Activated CD8-positive, alpha-beta T cell treated with anti-CD3 and anti-CD28 coated beads for 36 hours (primary cell): ENCODE data around the gene INS. TPM values are rescaled to one million over a fixed set of nuclear protein-coding genes. Genes with fewer than 3 reads are reported as not detected.

Experiments
- ATAC-seq: fragments of 200-7000 bp; cut with Tn5 transposase; one replicate; pipeline ENCODE4 v1.10.0; 2021; ENCODE audit warnings: mild to moderate bottlenecking, moderate library complexity
- CTCF ChIA-PET: fragments of 350-600 bp; sonication (Branson Sonifier 250); formaldehyde crosslinking; loops from one replicate; lab custom pipeline; 2021; ENCODE audit warnings: antibody characterized with exemption; lab: Charles Lee
- POLR2A ChIA-PET: fragments of 350-600 bp; sonication (Branson Sonifier 250); formaldehyde crosslinking; loops from one replicate; lab custom pipeline; 2021; ENCODE audit warnings: antibody characterized with exemption; lab: Charles Lee
- DNase-seq: peaks from one replicate; pipeline ENCODE4 v3.0.0-alpha.2; 2020
- H3K27ac Mint-ChIP-seq: one replicate; pipeline ENCODE4 v1.8.0; 2021; ENCODE audit warnings: mild to moderate bottlenecking, mixed read lengths
- H3K27me3 Mint-ChIP-seq: one replicate; pipeline ENCODE4 v1.8.0; 2021; ENCODE audit warnings: mixed read lengths
- H3K36me3 Mint-ChIP-seq: one replicate; pipeline ENCODE4 v1.8.0; 2021; ENCODE audit warnings: low read depth, mixed read lengths
- H3K4me1 Mint-ChIP-seq: one replicate; pipeline ENCODE4 v1.8.0; 2021; ENCODE audit warnings: low read depth, mixed read lengths
- H3K4me3 Mint-ChIP-seq: one replicate; pipeline ENCODE4 v1.8.0; 2021; ENCODE audit warnings: mild to moderate bottlenecking, moderate library complexity, mixed read lengths
- H3K9me3 Mint-ChIP-seq: one replicate; pipeline ENCODE4 v1.8.0; 2021; ENCODE audit warnings: mixed read lengths
- CTCF ChIP-seq: fragments of 200-600 bp; IDR thresholded peaks from one replicate; pipeline ENCODE4 v1.8.0; 2022; ENCODE audit warnings: antibody characterized with exemption, mild to moderate bottlenecking
- intact Hi-C: fragments of 100-400 bp; cut with micrococcal nuclease; formaldehyde crosslinking; loops from one replicate; pipeline ENCODE4 v1.10.0; 2022
- total RNA-seq, 2 experiments: library from RNA; stranded (reverse); gene quantifications; one replicate each; pipeline ENCODE4 v1.2.3, GENCODE V29; 2021

Gene INS
- total RNA-seq, 2 experiments from 2014 or later = not detected

- POLR2A ChIA-PET = no interaction called here
- H3K27me3 Mint-ChIP-seq = peaks cover 57% of the 10 kb centered on the region
- no peak overlapping the region for H3K27ac Mint-ChIP-seq
- H3K4me1 Mint-ChIP-seq = peaks cover 11% of the 10 kb centered on the region
- ATAC-seq (no peak), DNase-seq (no peak)
- no peak for TF ChIP-seq CTCF
- no peaks in the 10 kb centered on the region for H3K36me3 Mint-ChIP-seq
- H3K9me3 Mint-ChIP-seq = no peaks in the 10 kb centered on the region
- no peak overlapping the region for H3K4me3 Mint-ChIP-seq
- intact Hi-C loops = no loop called here
- CTCF ChIA-PET = interaction anchor here (9.2 kb wide), 1 partner anchor 16 kb away, joined by 87 read pairs; no protein-coding TSS in a partner anchor
Observed at GRCh38 chr11:2135648-2136201, 25.3 kb downstream of the INS start.

GRCh38 chr11:2135018-2135569 is 25.9 kb downstream of the INS start:
- H3K27ac Mint-ChIP-seq = no peak overlapping the region
- H3K4me3 Mint-ChIP-seq = no peak overlapping the region
- DNase-seq (no peak), ATAC-seq (no peak)
- no peaks in the 10 kb centered on the region for H3K36me3 Mint-ChIP-seq
- peaks cover 54% of the 10 kb centered on the region for H3K27me3 Mint-ChIP-seq
- TF ChIP-seq CTCF = no peak
- ChIA-PET CTCF (interaction anchor here (0.6 to 9.2 kb wide), 2 partner anchors 16 to 21 kb away, joined by 3 to 87 read pairs; no protein-coding TSS in a partner anchor), POLR2A (interaction anchor here (1.0 kb wide), 1 partner anchor 11 kb away, joined by 4 read pairs; no protein-coding TSS in a partner anchor)
- no peaks in the 10 kb centered on the region for H3K9me3 Mint-ChIP-seq
- intact Hi-C loops = no loop called here
- H3K4me1 Mint-ChIP-seq = peaks cover 11% of the 10 kb centered on the region

- peaks cover 9% of the 10 kb centered on the region for H3K4me1 Mint-ChIP-seq
- H3K27me3 Mint-ChIP-seq = peaks cover 53% of the 10 kb centered on the region
- H3K27ac Mint-ChIP-seq = no peak overlapping the region
- intact Hi-C loops = no loop called here
- ATAC-seq = no peak
- no peak for DNase-seq
- H3K4me3 Mint-ChIP-seq = no peak overlapping the region
- no peak for TF ChIP-seq CTCF
- ChIA-PET POLR2A (interaction anchor here (1.0 kb wide), 1 partner anchor 12 kb away, joined by 4 read pairs; no protein-coding TSS in a partner anchor), CTCF (interaction anchor here (0.6 to 1.1 kb wide), 2 partner anchors 22 to 482 kb away, joined by 3 read pairs; no protein-coding TSS in a partner anchor)
- no peaks in the 10 kb centered on the region for H3K36me3 Mint-ChIP-seq
- no peaks in the 10 kb centered on the region for H3K9me3 Mint-ChIP-seq
Observed at GRCh38 chr11:2134022-2135010, 26.7 kb downstream of the INS start.

GRCh38 chr11:2133241-2134021 is 27.6 kb downstream of the INS start:
- ATAC-seq = no peak
- no peak for DNase-seq
- ChIA-PET CTCF (interaction anchor here (1.1 kb wide), 1 partner anchor 481 kb away, joined by 3 read pairs; no protein-coding TSS in a partner anchor), POLR2A (no interaction called here)
- H3K4me1 Mint-ChIP-seq = peaks cover 8% of the 10 kb centered on the region
- TF ChIP-seq CTCF = no peak
- no peak overlapping the region for H3K4me3 Mint-ChIP-seq
- intact Hi-C loops = no loop called here
- H3K36me3 Mint-ChIP-seq = no peaks in the 10 kb centered on the region
- no peak overlapping the region for H3K27ac Mint-ChIP-seq
- no peaks in the 10 kb centered on the region for H3K9me3 Mint-ChIP-seq
- H3K27me3 Mint-ChIP-seq = peaks cover 52% of the 10 kb centered on the region
